ENCODE measurements around the gene CADPS2.

The CADPS2 gene

DNA sequence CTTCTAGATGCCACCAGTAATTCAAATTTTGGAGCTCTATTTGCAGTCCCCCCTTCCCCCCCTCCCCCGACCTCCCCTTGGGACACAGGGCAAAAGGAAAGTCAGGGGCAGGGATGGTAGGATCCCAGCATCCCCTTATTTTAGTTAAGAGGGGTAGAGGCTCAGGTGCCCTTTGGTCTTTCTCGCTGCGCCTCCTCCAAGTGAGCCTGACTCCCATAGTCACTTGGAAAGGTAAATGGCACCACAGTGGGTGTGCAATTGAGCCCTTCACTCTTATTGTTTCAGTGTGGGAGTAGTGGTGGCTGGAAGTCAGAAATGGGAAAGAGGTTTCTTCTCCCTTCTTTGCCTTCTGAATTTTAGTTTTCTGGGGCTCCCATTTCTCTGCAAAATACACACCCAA is 573.5 kb downstream of the CADPS2 start:
- DNase-seq (ENCODE audit: low read depth, low spot score): no peak
- no peak overlapping the region for H3K4me3 ChIP-seq (ENCODE audit: low read length)

DNA sequence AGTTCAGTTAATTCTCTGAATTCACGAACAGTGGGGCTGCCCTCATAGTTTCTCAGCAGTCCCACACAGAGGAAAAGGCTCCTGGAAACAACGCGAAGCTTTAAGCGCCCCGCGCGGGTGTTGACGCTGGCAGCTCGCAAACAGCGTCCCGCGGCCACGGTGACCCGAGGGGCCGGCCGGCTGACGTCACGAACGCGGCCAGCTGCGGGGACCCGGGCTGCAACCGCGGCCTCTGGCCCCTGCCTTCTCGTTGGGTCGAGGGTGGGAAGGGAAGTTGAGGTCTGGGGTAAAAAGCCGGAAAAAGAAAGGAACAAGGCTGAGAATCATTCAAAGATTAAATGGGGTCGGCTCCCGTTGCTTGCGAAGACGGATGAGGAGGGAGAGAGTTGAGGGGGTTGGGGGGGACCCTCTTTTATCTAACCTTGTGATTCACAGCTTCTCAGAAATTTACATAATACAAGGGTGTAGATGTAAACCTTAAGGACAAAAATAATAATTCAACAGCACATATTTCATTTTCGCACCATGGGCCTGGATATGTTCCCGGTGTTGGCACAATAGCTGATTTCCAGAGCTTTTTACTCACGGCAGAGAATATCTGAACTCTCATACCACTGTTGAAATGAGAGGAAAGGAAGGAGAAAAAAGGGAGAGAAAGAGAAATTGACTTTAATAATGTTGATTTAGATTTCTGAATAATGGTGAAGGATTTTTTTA is 574.4 kb downstream of the CADPS2 start:
- no peak overlapping the region for H3K4me3 ChIP-seq (ENCODE audit: low read length)

DNA sequence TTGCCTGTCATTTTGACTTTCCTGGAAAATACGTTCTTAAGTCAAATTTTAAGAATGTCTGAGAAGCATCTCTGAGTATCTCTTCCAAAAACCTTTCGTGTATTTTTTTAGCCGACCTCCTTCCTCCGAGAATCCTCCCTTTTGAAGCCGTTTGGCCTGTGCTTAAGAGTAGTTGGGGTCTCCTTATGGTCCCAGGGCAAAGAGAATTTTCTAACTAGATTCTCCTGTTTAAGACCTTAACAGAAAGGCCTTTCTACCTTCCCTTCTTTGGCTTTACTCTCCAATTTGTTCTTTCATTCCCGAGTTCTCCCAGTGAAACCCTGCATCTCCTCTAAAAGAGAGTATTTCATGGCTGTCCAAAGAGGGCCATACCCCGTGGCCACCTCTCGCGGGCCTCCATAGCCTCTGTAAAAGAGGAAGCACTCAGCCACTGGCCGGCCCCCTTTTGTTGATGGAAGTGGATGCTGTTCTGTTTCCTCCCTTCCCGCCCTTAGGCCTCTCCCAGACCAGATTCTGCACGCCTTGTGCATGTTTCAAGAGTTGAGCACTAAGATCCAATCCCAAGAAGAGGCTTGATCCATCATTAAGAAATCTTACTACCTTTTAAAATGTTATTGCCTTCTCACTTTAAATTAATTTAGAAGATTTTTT is 575.1 kb downstream of the CADPS2 start:
- DNase-seq (ENCODE audit: low read depth, low spot score): no peak
- H3K4me3 ChIP-seq (ENCODE audit: low read length): no peak overlapping the region

More for the DNA sequence above, 574.4 kb downstream of the CADPS2 start:
- no peak for DNase-seq (ENCODE audit: low read depth, low spot score)

DNA sequence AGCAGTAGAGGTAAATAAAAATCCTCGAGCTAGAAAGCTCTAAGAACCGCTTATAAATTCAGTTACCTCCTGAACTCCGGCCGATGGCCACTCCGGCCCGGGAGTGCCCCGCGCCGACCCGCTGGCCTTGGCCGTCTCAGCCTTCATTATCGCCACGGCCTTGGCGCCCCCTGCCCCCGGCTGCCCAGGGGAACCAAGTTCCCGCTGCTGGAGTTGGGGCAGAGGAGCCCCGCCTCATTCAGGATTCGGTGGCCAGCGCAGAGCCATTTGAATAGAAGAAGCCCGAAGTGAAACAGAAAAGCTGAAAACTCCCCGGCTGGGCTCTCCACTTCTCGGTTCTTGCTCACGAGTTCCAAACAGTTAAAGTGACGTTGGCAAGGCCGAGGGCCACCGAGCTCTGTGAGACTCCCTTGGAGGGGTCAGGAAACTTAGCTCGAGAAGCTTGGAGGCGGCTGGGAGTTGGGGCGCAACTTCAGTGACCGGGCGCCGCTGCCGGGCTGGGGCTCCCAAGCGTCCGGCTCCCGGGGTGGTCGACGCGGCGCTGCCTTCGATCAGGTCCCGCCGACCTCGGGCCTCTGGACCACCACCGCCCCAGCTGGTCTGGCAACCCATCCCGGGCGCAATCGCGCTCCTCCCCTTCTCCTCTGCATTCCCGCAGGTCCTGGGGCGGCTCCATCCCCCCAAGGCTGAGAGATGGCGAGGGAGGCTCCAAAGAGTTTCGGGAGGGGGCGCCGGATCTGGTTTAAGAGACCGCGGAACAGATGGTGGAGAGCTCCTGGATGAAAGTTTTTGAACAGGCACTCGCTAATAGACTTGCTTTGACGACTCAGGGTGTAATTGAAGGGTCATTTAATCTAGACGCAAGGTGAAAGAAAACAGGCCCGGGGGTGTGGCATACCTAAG is 575.9 kb downstream of the CADPS2 start:
- DNase-seq (ENCODE audit: low read depth, low spot score): no peak
- H3K4me3 ChIP-seq (ENCODE audit: low read length): no peak overlapping the region

DNA sequence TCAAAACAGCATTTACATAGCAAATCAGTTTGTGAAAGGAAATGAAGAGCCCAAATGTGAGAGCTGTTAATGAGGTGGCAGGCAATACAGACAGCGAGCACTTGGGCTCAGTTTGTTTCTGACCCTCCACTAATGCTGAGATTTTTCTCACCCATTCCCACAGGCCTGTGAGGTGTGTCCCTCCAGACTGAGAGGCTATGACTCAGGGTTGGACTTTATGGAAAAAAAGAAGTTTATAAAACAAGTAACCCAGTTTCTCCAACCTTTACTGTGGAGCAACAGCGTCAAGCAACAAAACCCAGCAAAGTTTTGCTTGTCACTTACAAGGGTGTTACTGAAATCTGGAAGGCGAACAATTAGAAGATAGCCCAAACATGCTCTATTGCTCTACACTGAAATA is 576.8 kb downstream of the CADPS2 start:
- DNase-seq (ENCODE audit: low read depth, low spot score): no peak
- H3K4me3 ChIP-seq (ENCODE audit: low read length): no peak overlapping the region

DNA sequence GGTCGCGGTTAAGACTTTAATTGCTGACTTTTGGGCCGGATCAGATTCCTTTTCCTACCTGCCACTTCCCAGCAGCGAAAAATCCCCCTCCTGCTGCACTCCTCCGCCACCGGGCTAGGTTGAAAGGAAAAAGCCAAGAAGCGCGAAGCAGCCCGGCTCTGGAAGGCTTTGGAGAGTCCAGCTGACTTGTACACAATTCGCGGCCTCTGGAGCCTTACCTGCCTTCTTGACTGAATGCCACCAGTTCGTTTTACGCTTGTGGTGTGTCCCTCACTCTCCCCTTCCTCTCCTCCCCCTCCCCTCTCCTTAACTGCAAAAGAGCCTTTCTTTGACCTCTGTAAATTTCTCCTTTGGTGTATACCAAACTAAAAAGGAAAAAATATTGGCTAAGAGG is 579.0 kb downstream of the CADPS2 start:
- H3K4me3 ChIP-seq (ENCODE audit: low read length): no peak overlapping the region

DNA sequence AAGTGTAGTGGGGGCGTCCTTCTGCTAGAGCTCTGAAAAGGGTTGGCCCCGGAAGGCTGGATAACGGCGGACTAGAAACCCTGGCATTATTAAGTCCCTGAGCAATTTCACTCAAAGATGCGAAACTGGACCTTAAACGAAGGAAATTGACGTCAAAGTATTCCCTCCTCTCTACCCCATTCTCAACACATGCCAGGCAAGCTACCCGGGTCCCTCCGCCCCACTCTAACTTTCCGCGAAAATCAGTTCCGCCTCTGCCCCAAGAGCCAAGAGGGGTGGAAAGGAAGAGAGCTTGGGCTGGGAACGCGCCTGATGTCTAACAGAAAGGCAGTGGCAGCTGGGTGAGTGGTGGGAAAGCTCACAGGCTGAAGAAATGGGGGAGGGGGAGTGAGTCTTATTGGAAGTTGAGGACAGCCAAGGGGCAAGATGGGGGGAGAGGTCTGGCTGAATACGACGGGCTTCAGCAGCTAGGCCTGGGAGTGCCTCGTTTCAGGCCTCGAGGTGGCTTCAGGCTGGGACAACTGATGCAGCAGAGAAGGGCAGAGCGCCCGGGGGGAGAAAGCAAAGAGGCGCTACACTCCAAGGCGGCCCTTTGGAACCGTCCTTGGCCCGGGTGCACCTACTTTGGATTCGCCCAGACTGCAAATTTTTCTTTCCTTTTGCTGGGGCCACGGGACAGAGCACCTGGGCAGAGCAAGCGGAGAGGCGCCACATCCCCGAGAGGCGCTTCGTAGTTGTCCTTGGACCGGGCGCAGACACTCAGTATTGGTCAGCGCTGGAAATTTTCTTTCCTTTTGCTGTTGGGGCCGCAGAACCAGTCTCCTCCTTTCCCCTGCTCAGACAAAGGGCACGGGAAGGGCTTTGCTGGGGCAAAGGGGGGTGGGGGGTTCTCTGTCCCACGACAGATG is 579.7 kb downstream of the CADPS2 start:
- H3K4me3 ChIP-seq (ENCODE audit: low read length): no peak overlapping the region
- no peak for DNase-seq (ENCODE audit: low read depth, low spot score)

More for the DNA sequence above, 579.0 kb downstream of the CADPS2 start:
- DNase-seq (ENCODE audit: low read depth, low spot score): no peak

DNA sequence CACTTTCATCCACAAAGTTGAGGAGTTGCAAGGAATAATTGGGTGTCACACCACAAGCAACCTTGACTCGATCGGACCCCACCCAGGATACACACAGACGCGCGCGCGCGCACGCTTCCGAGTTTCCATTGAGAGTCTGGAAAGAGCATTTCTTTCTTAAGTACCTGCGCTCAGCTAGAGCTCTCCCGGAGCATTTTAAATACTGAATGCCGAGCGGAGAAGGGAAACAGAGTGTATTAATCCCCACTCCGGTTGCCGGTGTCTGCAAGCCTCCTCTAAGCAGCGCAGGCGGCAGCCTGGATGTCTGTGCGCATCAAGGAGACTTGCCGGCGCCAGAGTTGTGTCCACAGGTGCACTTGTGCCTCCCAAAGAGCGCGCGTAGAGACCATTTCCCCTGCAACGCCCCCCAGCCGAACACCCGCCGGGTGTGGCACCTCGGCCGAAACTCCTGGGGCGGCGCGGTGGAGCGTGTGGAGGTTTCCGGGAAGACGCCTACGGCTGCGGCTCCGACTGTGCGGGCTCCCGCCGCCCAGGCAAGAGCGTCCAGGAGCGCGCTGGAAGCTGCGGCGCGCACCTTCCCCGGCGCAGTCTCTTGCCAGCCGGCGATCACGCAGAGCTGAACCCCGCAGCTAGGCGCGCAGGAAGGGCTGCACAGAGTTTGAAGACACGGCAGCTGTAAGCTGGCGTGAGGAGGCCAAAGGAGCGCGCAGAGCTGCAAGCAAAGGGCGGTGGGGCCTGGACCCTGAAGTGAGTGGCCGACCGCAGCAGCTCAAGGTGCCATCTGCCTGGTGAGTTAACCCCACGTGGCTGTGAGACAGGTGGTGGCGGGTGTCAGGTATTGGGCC is 580.6 kb downstream of the CADPS2 start:
- DNase-seq (ENCODE audit: low read depth, low spot score): no peak
- H3K4me3 ChIP-seq (ENCODE audit: low read length): no peak overlapping the region

DNA sequence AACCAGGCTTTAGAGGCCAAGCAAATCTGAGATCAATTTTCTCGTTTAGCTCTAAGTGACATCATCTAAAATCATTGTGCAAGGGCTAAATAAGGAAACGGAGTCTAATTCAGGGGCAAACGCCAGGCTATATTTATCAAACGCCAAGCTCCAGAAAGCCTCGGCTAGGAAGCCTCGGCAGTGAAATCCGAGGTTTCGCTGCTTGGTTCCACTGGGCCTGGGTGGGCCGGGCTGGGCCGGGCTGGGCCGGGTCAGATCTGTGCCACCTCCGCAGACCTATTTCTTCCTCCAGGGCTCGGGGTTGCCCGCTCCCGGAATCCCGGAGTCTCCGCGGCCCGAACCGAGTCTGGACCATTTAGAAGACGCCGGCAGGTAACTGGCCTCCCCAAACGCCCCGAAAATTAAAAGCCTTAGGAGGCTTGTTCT is 581.3 kb downstream of the CADPS2 start:
- H3K4me3 ChIP-seq (ENCODE audit: low read length): no peak overlapping the region
- DNase-seq (ENCODE audit: low read depth, low spot score): no peak

DNA sequence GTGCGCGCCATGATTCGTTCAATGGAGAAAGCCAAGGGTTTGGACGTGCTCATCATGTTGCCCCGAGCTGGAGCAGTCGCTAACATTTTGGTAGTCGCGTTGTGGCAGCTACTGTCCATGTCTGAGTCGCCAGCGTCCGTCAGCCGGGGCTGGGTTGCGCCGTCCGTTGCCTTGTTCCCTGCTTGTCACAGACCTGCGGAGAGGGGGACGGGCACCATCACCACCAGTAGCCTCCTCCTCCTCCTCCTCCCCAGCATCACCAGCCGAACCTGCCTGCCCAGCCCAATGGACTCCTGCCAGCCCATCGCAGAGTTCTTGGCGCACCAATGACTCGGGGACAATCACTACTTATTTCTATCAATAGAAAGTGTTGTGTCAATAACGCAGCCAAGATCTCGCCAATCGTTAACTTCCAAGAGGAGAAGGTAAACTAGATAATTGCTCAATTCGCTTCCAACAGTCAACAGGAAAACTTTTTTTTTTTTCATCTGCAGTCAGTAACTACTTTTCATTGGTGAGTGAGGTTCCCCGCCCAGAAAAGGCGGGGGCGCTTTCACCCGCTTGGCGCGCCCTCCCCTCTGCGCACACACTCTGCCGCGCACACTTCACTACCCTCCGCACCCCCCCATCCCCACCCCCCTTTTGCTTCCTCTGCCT is 581.8 kb downstream of the CADPS2 start, which contains the start of gene FEZF1:
FEZF1 (minus strand) TSS at position 432 of the 657 bp plus-strand sequence; CDS start at position 119, 313 bp downstream.
- DNase-seq (ENCODE audit: low read depth, low spot score): no peak
- H3K4me3 ChIP-seq (ENCODE audit: low read length): no peak within 1 kb of the TSS

DNA sequence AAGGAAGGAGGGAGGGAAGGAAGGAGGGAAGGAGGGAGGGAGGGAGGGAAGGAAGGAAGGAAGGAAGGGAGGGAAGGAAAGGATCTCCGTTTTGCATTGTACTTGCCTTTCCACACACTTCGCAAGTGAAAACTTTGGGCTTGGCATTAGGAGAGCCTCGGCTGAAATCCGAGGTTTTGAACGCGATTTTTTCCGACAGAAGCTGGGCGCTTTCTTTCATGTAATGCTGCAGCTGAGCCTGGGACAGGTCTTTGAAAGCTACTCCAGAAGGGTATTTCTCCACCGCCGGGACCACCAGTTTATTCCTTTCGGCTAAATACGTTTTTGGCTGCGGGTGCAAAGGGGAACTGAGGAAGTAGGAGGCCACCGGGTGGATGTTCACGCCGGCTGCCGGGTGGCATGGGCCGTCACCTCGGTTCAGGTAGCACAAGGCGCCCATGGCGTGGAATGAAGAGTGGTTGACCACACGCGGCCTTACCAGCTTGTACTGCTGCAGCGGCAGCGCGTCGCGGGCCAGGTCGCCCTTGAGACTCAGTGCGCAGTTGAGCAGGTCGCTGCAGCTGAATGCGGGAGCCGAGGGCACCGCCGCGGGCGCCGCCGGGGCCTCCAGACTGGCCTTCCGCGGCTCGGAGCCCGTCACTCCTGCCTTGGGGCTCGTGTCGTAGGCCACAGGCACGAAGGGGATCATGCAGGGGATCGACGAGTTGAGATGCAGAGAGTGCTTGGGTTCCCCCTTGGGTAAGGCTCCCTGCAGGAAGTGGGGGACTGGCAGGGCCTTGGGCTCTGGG is 582.5 kb downstream of the CADPS2 start:
- no peak for DNase-seq (ENCODE audit: low read depth, low spot score)
- no peak overlapping the region for H3K4me3 ChIP-seq (ENCODE audit: low read length)

DNA sequence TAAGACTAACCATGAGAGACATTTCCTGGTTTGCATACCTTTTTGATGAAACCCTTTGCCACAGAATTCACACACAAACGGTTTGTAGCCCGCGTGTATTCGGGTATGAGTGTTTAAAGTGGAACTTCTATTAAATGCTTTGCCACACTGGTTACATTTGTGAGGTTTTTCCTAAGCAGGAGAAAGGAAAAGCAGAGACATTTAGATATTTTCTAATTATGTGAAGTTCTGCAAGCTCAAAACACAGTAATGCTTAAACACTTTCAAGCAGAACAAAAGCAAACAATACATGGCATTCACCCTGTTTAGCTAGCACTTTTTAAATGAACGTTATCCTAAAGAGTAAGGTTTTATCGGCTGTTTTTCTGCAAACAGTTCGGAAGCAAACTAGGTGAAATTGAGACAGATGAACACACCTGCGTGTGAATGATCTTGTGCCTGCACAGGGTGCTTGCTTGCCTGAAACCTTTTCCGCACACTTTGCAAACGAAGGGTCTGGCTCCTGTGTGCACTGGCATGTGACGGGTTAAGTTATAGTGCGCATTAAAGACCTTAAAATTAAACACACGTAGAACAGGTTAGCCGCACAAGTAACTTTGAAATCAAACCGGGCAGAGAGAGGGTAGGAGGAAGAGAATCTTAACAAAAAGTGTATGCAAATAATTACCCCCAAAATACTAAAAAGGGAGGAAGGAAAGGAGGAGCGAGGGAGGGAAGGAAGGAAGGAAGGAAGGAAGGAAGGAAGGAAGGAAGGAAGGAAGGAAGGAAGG is 583.3 kb downstream of the CADPS2 start:
- no peak for DNase-seq (ENCODE audit: low read depth, low spot score)
- no peak overlapping the region for H3K4me3 ChIP-seq (ENCODE audit: low read length)

DNA sequence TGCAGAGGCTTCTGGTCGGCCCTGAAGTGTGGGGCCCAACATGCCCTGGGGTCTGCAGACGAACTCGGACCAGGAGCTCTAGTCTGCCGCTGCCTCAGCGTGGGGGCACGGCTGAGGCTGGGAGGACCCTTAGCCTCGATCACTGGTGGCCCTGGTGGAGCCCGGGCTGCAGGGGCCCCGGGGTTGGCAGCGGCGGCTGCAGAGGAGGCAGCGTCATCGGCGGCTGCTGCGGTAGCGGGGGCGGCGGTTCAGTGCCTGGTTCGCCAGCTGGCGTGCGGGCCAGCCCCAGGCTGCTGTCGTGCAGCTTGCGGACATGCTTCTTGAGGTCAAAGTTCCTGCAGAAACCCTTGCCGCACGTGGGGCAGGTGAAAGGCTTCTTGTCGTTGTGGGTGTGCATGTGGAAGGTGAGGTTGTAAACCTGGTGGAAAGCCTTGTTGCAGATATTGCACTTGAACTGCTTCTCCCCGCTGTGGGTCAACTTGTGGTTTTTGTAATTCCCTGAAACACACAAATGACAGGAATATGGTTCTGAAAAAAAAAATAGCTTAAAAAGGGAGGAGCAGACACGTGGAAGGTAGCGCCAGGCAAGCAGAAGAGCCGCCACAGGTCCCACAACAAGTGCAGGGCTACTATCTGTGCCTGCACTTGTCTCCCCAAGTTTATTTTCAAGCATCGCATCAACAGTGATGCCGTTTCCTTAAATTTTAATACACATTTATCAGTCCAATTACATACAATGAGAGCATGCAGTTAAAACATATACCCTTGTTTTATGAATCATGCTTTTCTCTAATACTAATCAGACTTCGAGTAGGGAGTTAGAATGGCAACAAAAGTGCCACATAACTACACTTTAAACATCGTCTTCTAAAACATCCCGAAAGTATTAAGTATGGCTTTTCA is 584.2 kb downstream of the CADPS2 start:
- H3K4me3 ChIP-seq (ENCODE audit: low read length): no peak overlapping the region
- DNase-seq (ENCODE audit: low read depth, low spot score): no peak

DNA sequence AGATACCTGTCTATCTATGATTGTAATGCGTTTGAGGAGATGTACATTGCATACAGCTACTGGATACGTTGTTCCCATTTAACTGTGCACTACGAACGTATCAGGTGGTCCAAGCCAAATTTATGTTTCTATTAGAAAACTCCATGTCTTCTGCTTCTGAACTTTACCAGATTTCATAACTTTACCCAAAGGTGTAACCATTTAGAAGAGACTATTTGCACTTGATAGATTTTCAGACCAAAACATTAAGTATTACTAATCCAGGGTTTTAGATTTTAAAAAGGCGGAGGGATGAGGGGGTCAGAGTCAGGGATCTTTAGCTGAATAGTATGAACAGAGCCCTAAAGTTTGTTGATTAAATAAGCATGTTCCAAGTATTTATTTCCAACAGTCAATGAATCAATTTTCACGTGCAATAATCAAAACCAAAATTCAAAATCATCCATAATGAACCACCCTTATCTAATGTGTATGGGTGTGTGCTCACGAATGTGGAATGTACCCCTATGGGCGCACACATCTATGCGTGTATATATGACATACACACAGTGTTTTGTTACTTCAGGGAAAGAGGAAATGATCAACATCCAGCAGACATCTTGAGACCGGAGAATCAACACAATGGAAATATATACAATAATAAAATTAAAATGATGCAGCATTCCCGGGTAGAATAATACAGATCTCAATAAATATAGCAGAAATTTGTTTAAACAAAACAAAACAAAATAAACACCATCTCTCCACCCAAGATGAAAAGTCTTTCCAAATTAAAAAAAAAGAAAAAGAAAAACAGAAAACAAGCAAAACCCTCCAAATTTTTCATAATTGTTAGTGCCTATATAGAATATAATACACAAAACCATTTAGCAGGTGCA is 585.1 kb downstream of the CADPS2 start:
- no peak for DNase-seq (ENCODE audit: low read depth, low spot score)
- H3K4me3 ChIP-seq (ENCODE audit: low read length): no peak overlapping the region

Data from Jurkat, Clone E6-1 (cell line).